22Rv1 (cell line): ENCODE measurements around the gene PDGFD.

Source experiments
- CTCF ChIP-seq: fragments of 450-650 bp; IDR thresholded peaks from 2 replicates; pipeline ENCODE4 v1.5.1; 2017; ENCODE audit warnings: mild to moderate bottlenecking
- ZFX ChIP-seq: fragments of 450-650 bp; IDR thresholded peaks from 2 replicates; pipeline ENCODE4 v1.6.1; 2017; ENCODE audit warnings: antibody characterized with exemption, borderline replicate concordance

- TF ChIP-seq CTCF (no peak), ZFX (no peak)
These were observed 8.6 kb downstream of the PDGFD start for GRCh38 chr11:104155375-104155774.
